Stimulated activated naive CD8-positive, alpha-beta T cell treated with anti-CD3 and anti-CD28 coated beads, Interleukin-15, Interleukin-2, amounts not matched to agents 100 ng/mL and 50 ng/mL, for 24 hours (primary cell): ENCODE measurements around the gene TBC1D7.

Source experiments
- H3K27ac Mint-ChIP-seq: one replicate; pipeline ENCODE4 v1.8.0; 2021; ENCODE audit warnings: mild to moderate bottlenecking, mixed read lengths
- H3K27me3 Mint-ChIP-seq: one replicate; pipeline ENCODE4 v1.8.0; 2021; ENCODE audit warnings: mixed read lengths
- H3K36me3 Mint-ChIP-seq: one replicate; pipeline ENCODE4 v1.8.0; 2021; ENCODE audit warnings: low read depth, mixed read lengths
- H3K4me1 Mint-ChIP-seq: one replicate; pipeline ENCODE4 v1.8.0; 2021; ENCODE audit warnings: low read depth, mixed read lengths
- H3K4me3 Mint-ChIP-seq: one replicate; pipeline ENCODE4 v1.8.0; 2021; ENCODE audit warnings: mild to moderate bottlenecking, mixed read lengths
- H3K9me3 Mint-ChIP-seq: one replicate; pipeline ENCODE4 v1.8.0; 2021; ENCODE audit warnings: mixed read lengths

The TBC1D7 gene

DNA sequence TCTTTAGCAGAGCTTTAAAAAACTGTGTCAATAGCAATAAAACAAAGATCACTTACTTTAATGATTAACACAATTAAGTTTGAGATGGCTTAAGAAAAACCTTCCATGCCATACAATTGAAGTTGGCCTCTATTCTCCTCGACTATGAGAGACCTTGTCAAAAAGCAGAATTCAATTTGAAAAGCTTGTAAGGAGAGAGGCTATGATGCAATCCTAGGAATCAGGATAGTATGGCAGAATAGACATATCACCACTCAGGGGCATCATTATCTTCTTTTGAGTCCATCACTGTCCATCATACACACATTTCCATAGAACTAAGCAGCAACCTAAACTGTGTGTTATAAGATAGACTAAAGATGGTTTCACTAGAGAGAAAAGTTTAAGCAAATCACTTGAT, 17.2 kb downstream of the TBC1D7 start:
- Mint-ChIP-seq H3K36me3 (peaks cover 70% of the 10 kb centered on the region), H3K4me3 (no peak overlapping the region), H3K4me1 (peaks cover 12% of the 10 kb centered on the region), H3K27ac (no peak overlapping the region), H3K9me3 (no peaks in the 10 kb centered on the region), H3K27me3 (no peaks in the 10 kb centered on the region)

DNA sequence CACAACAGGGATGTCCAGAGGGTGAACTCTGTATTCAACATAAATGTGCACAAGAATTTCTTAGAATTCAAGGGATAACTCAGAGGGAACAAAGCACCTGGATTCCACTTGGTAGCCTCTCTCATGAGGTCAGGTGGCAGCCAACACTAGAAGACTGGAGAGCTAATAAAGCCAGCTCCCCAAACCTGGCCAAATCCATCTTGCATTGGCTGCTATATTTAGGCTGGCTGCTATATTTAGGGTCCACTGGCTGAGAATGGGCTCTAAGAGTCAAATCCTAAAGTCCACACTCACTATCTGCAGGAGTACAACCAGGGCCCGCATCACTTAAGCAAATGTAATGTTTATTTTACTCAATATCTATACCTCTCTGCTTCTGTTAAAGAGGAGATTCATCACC, 20.0 kb downstream of the TBC1D7 start:
- H3K27ac Mint-ChIP-seq: no peak overlapping the region
- H3K9me3 Mint-ChIP-seq: no peaks in the 10 kb centered on the region
- no peaks in the 10 kb centered on the region for H3K27me3 Mint-ChIP-seq
- peaks cover 68% of the 10 kb centered on the region for H3K36me3 Mint-ChIP-seq
- H3K4me1 Mint-ChIP-seq: peaks cover 32% of the 10 kb centered on the region
- H3K4me3 Mint-ChIP-seq: no peak overlapping the region

DNA sequence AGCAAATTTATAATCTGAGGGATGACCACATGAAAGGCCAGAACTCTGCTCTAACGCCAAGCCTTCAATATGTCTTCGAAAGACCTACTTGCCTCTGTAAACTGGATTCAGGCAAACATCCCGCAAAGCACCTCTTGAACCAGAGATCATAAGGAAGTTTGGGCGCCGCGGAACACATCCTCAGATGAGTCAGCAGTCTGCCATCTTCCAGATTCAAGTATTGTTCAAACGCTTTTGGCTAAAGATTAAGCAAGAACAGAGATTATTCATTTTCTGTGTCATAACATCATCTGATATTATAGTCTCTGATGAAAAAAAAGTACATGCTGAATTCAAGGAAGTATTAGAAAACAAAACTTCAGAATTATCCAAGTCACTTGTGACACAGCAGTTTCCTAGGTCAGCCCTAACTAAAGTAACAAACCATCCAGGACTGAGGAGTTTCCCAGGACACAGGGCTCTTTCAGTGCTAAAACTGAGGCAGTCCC, 20.8 kb downstream of the TBC1D7 start:
- Mint-ChIP-seq H3K4me1 (peaks cover 39% of the 10 kb centered on the region), H3K9me3 (no peaks in the 10 kb centered on the region), H3K27me3 (no peaks in the 10 kb centered on the region), H3K36me3 (peaks cover 68% of the 10 kb centered on the region), H3K4me3 (no peak overlapping the region), H3K27ac (peak overlapping the region; percentile 27)

DNA sequence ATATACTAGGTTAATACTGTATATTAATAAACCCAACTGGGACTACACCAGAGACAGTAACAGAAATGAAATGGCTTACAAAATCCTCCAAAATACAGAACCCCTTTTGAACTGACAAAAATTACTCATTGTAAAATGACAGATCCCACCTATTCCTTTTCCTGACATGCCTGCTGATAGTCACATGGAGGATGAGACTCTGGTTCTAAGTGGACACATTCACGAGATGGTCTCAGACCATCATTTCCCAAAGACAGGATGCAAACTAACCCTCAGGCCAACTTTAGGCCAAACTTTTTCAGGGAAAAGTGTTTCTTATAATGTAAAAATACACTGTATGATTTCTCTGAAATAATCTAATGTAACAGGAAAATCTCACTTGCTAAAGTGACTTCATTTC, 22.5 kb downstream of the TBC1D7 start:
- Mint-ChIP-seq H3K9me3 (no peaks in the 10 kb centered on the region), H3K4me1 (peaks cover 45% of the 10 kb centered on the region), H3K27ac (no peak overlapping the region), H3K4me3 (no peak overlapping the region), H3K36me3 (peaks cover 68% of the 10 kb centered on the region), H3K27me3 (no peaks in the 10 kb centered on the region)

DNA sequence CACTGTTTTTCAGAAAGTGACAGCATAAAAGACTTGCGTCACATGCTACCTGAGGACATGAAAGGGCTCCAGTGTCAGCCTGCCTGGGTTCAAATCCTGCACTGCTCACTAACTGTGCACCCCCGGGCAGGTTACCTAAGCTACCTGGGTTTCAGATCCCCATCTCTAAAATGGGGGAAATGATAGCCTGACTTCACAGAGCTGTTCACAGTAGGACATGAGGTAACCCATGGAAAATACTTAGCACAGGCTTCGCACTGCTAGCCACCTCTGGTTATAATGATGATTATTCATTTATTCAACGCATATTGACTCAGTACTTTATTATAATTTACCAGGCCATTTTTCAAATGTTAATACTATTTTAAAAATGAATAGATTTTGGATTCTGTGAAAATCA, 23.0 kb downstream of the TBC1D7 start:
- Mint-ChIP-seq H3K4me1 (peaks cover 50% of the 10 kb centered on the region), H3K9me3 (no peaks in the 10 kb centered on the region), H3K4me3 (no peak overlapping the region), H3K36me3 (peaks cover 72% of the 10 kb centered on the region), H3K27ac (no peak overlapping the region), H3K27me3 (no peaks in the 10 kb centered on the region)

DNA sequence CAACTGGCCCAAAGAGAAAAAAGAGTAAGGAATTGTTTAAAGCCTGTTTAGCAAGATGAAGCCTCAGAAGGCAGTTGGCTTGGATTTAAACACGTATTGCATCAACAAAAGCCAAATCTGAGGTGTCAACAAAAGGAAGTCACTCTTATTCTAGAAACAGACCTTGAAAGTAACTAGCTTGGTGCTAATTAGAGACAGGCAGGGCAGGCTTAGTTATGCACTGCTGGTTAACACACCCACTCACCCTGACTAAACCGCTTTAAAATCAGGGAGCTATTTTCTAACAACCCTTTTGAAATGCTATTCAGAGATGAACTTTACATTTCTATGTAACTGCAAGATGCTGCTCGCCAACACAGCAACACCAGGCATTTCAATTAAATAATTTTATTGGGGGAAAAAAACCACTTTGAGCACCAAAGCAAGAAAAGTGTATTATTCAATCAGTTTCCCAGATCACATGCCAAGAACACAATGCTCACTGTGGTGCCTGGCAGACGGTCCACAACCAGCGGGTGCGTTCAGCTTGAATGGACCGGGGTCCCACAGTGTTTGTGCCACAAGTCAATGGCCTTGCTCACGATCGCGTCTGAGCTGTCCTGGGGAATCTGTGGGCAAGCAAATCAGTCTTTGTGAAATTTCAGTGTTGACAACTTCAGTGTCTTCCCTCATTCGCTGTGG, 23.6 kb downstream of the TBC1D7 start:
- no peaks in the 10 kb centered on the region for H3K27me3 Mint-ChIP-seq
- no peaks in the 10 kb centered on the region for H3K9me3 Mint-ChIP-seq
- H3K4me1 Mint-ChIP-seq: peaks cover 50% of the 10 kb centered on the region
- peaks cover 75% of the 10 kb centered on the region for H3K36me3 Mint-ChIP-seq
- H3K27ac Mint-ChIP-seq: peak overlapping the region; percentile 65
- peak overlapping the region; percentile 5 for H3K4me3 Mint-ChIP-seq

DNA sequence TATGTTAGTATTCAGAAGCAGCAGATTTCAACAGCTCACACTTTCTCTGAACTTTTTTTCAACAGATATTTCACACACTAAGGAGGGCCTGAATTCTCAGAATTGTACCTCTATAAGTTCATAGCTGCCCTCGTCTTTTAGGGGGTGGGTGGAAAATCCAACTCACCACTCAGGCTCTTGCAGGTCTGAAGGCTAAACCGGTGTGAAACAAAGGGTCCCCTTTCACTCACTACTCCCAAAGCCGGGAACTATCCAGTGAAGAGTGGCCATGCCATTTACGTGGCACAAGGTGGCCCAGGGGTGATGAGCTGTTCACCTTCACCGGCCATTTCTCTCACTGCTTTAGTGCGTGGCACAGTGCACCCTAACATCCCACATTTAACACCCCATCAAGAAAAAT, 24.2 kb downstream of the TBC1D7 start:
- H3K27ac Mint-ChIP-seq: peak overlapping the region; percentile 65
- H3K27me3 Mint-ChIP-seq: no peaks in the 10 kb centered on the region
- peaks cover 74% of the 10 kb centered on the region for H3K36me3 Mint-ChIP-seq
- H3K4me1 Mint-ChIP-seq: peaks cover 50% of the 10 kb centered on the region
- H3K4me3 Mint-ChIP-seq: no peak overlapping the region
- H3K9me3 Mint-ChIP-seq: no peaks in the 10 kb centered on the region

DNA sequence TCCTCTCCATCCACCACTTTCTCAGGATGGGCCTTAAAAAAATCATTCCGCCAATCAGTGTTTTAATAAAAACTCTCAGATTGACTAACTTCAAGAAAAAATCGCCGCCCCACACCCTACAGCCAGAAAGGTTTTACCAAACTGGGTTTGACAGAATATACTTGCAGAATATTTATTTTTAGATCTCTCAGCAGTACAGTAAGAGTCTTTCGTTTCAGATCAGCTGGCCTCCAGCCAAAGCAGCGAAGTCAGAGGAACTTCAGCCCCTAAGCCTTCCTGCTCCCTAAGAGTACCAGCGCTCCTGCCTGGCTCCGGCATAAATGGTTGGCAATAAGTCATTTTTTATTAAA, 24.7 kb downstream of the TBC1D7 start:
- Mint-ChIP-seq H3K4me1 (peaks cover 50% of the 10 kb centered on the region), H3K9me3 (no peaks in the 10 kb centered on the region), H3K27me3 (no peaks in the 10 kb centered on the region), H3K36me3 (peaks cover 72% of the 10 kb centered on the region), H3K27ac (peak overlapping the region; percentile 92), H3K4me3 (no peak overlapping the region)

DNA sequence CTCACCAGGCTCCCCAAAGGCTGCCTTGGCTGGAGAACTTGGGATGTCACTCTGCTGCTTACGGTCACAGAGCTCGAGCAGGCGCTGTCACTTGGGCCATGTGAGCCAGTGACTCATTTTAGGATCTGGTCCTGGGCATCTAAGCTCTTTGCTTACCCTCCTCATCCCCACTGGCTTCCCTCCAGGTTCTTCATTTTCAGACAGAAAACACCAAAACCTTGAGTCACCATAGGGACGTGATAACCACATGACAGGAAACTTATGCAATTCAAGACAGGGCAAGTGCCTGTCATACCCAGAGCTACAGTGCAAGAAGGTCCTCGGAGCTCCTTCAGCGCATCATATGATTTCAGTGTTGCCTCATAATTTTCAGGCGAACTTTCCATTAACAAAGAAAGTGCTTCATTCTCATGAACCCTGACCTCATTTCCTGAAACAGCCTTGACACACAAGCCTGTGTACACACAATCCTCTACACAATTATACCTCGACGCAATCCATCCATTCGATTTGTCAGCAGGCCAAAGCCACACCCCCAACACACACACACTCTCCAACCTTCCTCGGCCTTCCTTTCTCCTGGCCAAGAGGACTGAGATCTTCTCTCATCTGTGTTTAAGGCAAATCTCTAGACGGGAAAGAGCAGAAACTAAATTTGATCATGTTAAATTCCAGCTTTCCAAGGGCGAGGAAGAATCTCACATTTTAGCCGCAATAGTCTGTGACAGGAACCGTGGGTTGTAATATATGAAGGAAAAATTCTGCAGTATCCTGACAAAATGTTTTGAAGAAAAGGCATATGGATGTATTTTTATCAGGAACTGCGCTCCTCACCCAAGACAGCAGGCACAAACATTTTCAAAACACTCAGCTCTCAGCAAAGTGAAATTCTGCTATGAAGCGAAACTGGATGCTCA, 25.3 kb downstream of the TBC1D7 start:
- peak overlapping the region; percentile 34 for H3K4me3 Mint-ChIP-seq

DNA sequence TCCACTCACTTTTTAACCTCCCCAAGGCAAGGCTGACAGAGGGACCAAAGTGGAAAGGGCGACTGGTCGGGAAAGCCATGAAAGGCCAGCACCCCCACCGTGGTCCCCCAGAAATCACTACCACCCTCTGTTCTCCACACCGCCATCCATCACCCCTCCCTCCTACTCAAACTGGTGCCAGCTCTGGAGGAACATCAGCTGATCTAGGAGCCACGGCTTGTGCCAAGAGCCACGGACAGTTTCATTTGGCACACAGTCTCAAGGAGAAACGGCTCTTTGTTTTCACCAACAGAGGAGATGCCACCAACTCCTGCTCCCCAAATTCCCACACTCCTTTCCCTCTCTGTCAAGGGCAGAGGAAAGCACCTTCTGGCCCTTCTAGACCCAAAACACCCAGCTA, 26.0 kb downstream of the TBC1D7 start:
- no peaks in the 10 kb centered on the region for H3K9me3 Mint-ChIP-seq
- H3K4me1 Mint-ChIP-seq: peaks cover 41% of the 10 kb centered on the region
- peak overlapping the region; percentile 34 for H3K4me3 Mint-ChIP-seq
- peak overlapping the region; percentile 92 for H3K27ac Mint-ChIP-seq
- peaks cover 72% of the 10 kb centered on the region for H3K36me3 Mint-ChIP-seq
- no peaks in the 10 kb centered on the region for H3K27me3 Mint-ChIP-seq

More for the DNA sequence above, 25.3 kb downstream of the TBC1D7 start:
- Mint-ChIP-seq H3K9me3 (no peaks in the 10 kb centered on the region), H3K36me3 (peaks cover 74% of the 10 kb centered on the region), H3K4me1 (peaks cover 49% of the 10 kb centered on the region), H3K27ac (peak overlapping the region; percentile 92), H3K27me3 (no peaks in the 10 kb centered on the region)

DNA sequence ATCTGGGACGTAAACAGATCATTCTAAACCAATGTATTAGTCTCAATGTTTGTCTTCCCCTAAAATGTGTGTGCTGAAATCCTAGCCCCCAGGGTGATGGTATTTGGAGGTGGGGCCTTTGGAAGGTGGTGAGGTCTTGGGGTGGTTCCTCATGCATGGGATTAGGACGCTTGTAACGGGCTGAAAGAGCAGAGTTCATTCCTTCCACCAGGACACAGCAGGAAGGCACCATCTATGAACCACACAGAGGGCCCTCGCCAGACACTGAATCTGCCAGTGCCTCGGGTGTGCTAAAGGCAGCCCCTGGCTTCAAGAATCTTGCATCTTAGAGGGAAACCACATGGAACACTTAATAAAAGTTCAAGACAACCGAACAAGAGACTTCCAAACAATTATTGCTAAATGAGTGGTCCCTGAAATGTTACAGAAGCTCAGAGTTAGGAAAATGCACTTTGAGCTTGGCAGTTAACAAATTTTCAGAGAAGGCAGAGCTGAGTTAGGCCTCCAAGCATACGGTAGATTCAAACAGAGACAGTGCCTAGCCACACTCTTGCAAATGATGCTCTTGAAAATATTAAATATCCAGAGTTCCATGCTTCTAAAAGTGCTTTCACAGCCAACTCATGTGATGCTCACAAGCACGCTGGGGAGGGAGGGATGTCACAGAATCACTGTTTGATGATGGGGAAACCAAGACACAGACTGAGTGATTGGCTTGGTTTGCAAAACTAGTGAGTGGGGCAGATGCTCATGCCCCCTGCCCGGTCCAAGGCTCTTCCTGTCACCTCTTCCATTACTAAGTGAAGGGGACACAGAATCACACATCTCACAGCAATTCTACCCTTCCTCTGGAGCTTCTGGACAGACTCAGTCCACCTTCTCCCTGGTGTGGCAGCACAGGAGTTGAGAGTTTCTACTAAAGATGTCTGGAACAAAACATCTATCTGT, 27.4 kb downstream of the TBC1D7 start:
- peaks cover 43% of the 10 kb centered on the region for H3K4me1 Mint-ChIP-seq
- H3K27ac Mint-ChIP-seq: no peak overlapping the region

DNA sequence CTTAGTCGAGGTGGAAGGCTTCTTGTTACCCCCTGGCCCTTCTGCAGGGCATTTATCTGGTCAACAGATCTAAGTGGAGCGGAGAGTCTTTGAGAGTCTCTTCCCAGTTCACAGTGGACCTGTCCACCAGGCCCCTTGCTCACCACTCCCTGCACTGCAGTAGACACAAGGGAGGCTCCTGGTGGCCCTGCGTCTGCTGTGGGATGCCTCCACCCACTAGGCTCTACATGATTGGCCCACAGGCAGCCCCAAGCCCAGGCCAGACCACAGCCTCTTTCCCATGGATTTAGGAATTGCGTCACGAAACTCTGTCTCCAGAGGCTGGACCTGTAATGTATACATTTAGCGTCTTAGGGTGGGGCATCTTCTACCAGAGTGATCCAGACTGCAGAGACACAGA, 28.4 kb downstream of the TBC1D7 start:
- peaks cover 39% of the 10 kb centered on the region for H3K4me1 Mint-ChIP-seq
- peak overlapping the region; percentile 27 for H3K27ac Mint-ChIP-seq
- no peaks in the 10 kb centered on the region for H3K27me3 Mint-ChIP-seq
- H3K9me3 Mint-ChIP-seq: no peaks in the 10 kb centered on the region
- H3K4me3 Mint-ChIP-seq: no peak overlapping the region
- peaks cover 60% of the 10 kb centered on the region for H3K36me3 Mint-ChIP-seq

More for the DNA sequence above, 27.4 kb downstream of the TBC1D7 start:
- H3K27me3 Mint-ChIP-seq: no peaks in the 10 kb centered on the region
- H3K4me3 Mint-ChIP-seq: no peak overlapping the region
- no peaks in the 10 kb centered on the region for H3K9me3 Mint-ChIP-seq
- peaks cover 61% of the 10 kb centered on the region for H3K36me3 Mint-ChIP-seq

DNA sequence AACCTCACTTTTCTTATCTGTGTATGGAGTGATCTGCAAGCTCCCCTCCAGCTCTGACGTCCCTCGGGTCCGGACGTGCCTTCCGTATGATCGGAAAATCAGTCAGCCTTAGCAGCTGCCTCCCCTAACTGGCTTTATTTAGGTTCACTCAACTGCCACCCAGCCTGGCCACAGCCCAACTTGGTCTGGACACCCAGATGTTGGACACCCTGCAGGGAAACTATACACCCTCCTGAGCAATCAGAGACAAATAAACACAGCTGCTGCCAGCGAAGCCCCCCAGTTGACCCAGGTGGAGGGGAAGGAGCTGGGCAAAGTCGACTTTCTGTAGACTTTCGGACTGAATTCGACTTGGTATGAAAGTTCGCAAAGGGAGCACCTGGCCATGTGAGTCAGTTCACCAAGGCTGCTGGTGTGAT, 28.9 kb downstream of the TBC1D7 start:
- peaks cover 34% of the 10 kb centered on the region for H3K4me1 Mint-ChIP-seq
- peaks cover 63% of the 10 kb centered on the region for H3K36me3 Mint-ChIP-seq
- H3K27ac Mint-ChIP-seq: no peak overlapping the region
- H3K27me3 Mint-ChIP-seq: no peaks in the 10 kb centered on the region
- H3K9me3 Mint-ChIP-seq: no peaks in the 10 kb centered on the region
- no peak overlapping the region for H3K4me3 Mint-ChIP-seq

DNA sequence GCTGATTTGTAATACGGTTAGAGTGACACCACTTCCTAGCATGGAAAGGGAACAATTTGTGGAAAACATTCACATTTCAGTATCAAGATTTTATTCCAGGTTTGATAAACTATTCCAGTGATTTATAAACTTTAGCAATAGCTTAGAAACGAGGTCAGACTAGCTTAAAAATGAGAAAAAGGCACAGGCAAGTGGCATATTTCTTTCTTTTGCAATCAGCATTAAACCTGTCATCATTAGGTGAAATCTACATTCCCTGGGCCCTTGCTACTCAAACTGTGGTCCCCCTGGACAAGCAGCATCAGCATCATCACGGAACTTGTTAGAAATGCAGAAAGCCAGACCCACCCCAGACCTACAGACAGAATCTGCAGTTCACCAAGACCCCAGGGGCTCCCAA, 29.9 kb downstream of the TBC1D7 start:
- no peak overlapping the region for H3K4me3 Mint-ChIP-seq
- H3K9me3 Mint-ChIP-seq: no peaks in the 10 kb centered on the region
- H3K27me3 Mint-ChIP-seq: no peaks in the 10 kb centered on the region
- H3K4me1 Mint-ChIP-seq: peaks cover 25% of the 10 kb centered on the region
- peaks cover 64% of the 10 kb centered on the region for H3K36me3 Mint-ChIP-seq
- H3K27ac Mint-ChIP-seq: no peak overlapping the region
